Non-pigmented ciliary epithelial cell (primary cell): ENCODE measurements around the gene CYB5B.
A peak's percentile ranks its signal among the peaks of the same experiment; 100 is the strongest.

ENCODE experiments used
- DNase-seq: peaks from one replicate; pipeline ENCODE4 v3.0.0-alpha.2; 2010; ENCODE audit warnings: low read depth

Gene CYB5B

GRCh38 chr16:69424053-69424934 lies at the start of gene CYB5B:
Gene CYB5B (plus strand): TSS chr16:69424619. CDS start chr16:69424684, 65 bp downstream.
- peak; percentile 94 for DNase-seq

GRCh38 chr16:69376393-69377059 lies 47.9 kb upstream of the CYB5B start:
- no peak for DNase-seq

- no peak for DNase-seq
These were observed 46.4 kb upstream of the CYB5B start for GRCh38 chr16:69378036-69378435.

GRCh38 chr16:69378760-69379159 lies 45.7 kb upstream of the CYB5B start:
- no peak for DNase-seq

GRCh38 chr16:69381231-69381630 lies 43.2 kb upstream of the CYB5B start:
- no peak for DNase-seq

- DNase-seq = no peak
These were observed 42.0 kb upstream of the CYB5B start for GRCh38 chr16:69382421-69382820.

- DNase-seq = no peak
These were observed 39.4 kb upstream of the CYB5B start for GRCh38 chr16:69384974-69385373.

- DNase-seq = no peak
These were observed 37.8 kb upstream of the CYB5B start for GRCh38 chr16:69386596-69386995.

GRCh38 chr16:69393898-69394849 lies 30.2 kb upstream of the CYB5B start:
- no peak for DNase-seq

- no peak for DNase-seq
These were observed 28.6 kb upstream of the CYB5B start for GRCh38 chr16:69395859-69396186.

GRCh38 chr16:69396187-69397061 lies 28.0 kb upstream of the CYB5B start:
- peak; percentile 89 for DNase-seq

- no peak for DNase-seq
These were observed 26.4 kb upstream of the CYB5B start for GRCh38 chr16:69397821-69398521.

GRCh38 chr16:69399361-69399760 lies 25.1 kb upstream of the CYB5B start:
- DNase-seq = no peak

- no peak for DNase-seq
These were observed 22.0 kb upstream of the CYB5B start for GRCh38 chr16:69402439-69402838.

GRCh38 chr16:69404275-69404805 lies 20.1 kb upstream of the CYB5B start:
- DNase-seq = no peak

GRCh38 chr16:69405326-69405725 lies 19.1 kb upstream of the CYB5B start:
- DNase-seq = no peak

- no peak for DNase-seq
These were observed 18.7 kb upstream of the CYB5B start for GRCh38 chr16:69405757-69406156.

GRCh38 chr16:69406780-69407331 lies 17.6 kb upstream of the CYB5B start:
- no peak for DNase-seq

GRCh38 chr16:69407702-69408323 lies 16.6 kb upstream of the CYB5B start:
- DNase-seq = no peak

- DNase-seq = no peak
These were observed 15.9 kb upstream of the CYB5B start for GRCh38 chr16:69408475-69408874.
